Sigmoid colon (tissue), 4 donors: Measurements from ENCODE around the gene MBD3L3.

Source experiments
- EP300 ChIP-seq, 4 donors: sonication (generic); formaldehyde crosslinking; IDR thresholded peaks; one replicate each; pipeline ENCODE4 v1.6.1; 2017; ENCODE audit warnings: antibody characterized with exemption in 4 of 4
- POLR2A ChIP-seq, 2 donors: fragments of 450-650 bp; IDR thresholded peaks; one replicate each; pipeline ENCODE4 v1.6.1; 2016; ENCODE audit warnings: antibody characterized with exemption in 2 of 2, mild to moderate bottlenecking in 2 of 2, moderate library complexity in 2 of 2
- POLR2AphosphoS5 ChIP-seq, 4 donors: sonication (generic); formaldehyde crosslinking; IDR thresholded peaks; one replicate each; pipeline ENCODE4 v1.6.1; 2017; ENCODE audit warnings: antibody characterized with exemption in 4 of 4
- TF ChIP-seq, protein P1 (sequence below), 4 experiments: fragments of 450-650 bp in 3 of 4; fragments of 200-600 bp in 1 of 4; IDR thresholded peaks; one replicate each; pipeline ENCODE4 v1.5.1; 2016 to 2019; ENCODE audit warnings: antibody characterized with exemption in 4 of 4, mild to moderate bottlenecking in 3 of 4, moderate library complexity in 2 of 4

DNA sequence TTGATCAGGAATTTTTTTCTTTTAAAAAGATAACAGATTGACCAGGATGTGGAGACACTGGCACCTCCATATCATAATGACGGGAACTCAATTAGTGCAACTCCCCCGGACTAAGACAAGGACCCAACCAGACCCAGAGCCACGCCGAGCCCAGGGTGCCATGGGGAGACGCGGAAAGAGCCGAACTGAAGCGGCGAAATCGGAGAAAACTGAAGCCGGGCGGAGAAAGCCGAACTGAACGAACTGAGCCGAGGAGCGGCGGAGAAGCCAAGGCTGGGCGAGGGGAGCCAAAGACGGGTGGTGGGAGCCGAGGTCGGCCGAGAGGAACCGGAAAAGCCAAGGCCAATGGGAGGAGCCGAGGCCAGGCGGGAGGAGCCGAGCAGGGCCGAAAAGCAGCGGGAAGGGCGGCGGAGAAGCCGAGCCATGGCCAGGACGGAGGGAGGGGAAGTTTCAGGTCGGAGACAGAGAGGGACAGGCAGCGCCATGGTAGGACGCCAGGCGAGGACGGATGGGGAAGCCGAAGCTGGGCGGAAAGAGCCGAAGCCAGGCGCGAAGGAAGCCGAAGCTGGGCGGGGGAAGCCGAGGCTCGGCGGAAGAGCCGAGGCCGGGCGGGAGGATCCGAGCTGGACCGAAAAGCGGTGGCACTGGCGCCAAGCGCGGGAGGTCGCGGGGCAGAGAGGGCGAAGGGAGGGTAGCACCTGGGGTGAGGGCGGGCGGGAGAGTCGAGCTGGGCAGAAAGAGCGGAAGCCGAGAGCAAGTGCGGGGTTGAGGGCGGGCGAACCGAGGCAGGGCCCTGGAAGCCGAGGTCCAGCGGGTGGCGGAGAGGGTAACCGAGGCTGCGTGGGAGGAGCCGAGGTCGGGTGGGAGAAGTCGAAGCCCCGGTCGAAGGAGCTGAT is 40.5 kb upstream of the MBD3L3 start:
- TF ChIP-seq, protein P1, sequence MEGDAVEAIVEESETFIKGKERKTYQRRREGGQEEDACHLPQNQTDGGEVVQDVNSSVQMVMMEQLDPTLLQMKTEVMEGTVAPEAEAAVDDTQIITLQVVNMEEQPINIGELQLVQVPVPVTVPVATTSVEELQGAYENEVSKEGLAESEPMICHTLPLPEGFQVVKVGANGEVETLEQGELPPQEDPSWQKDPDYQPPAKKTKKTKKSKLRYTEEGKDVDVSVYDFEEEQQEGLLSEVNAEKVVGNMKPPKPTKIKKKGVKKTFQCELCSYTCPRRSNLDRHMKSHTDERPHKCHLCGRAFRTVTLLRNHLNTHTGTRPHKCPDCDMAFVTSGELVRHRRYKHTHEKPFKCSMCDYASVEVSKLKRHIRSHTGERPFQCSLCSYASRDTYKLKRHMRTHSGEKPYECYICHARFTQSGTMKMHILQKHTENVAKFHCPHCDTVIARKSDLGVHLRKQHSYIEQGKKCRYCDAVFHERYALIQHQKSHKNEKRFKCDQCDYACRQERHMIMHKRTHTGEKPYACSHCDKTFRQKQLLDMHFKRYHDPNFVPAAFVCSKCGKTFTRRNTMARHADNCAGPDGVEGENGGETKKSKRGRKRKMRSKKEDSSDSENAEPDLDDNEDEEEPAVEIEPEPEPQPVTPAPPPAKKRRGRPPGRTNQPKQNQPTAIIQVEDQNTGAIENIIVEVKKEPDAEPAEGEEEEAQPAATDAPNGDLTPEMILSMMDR (IDR thresholded peaks at IDR 0.05) = no peak
- TF ChIP-seq POLR2A (IDR thresholded peaks at IDR 0.05) (peak in 1 of 2 donors; percentile 48), POLR2AphosphoS5 (IDR thresholded peaks at IDR 0.05) (peak; percentile 20 to 66 (median 50)), EP300 (IDR thresholded peaks at IDR 0.05) (no peak)
